Tibial nerve (tissue), 3 donors: ENCODE data around the gene TLE4.

Source experiments
- POLR2A ChIP-seq, 2 donors: fragments of 450-650 bp; IDR thresholded peaks; one replicate each; pipeline ENCODE4 v1.6.1; 2017; ENCODE audit warnings: antibody characterized with exemption in 2 of 2, mild to moderate bottlenecking in 2 of 2, moderate library complexity in 2 of 2
- TF ChIP-seq, protein P1 (sequence below), 5 experiments: fragments of 200-600 bp in 3 of 5; fragments of 450-650 bp in 2 of 5; sonication (generic) in 3 of 5; IDR thresholded peaks; one replicate each; pipeline ENCODE4 v1.5.1; 2016 to 2019; ENCODE audit warnings: antibody characterized with exemption in 5 of 5, mild to moderate bottlenecking in 3 of 5, moderate library complexity in 2 of 5

DNA sequence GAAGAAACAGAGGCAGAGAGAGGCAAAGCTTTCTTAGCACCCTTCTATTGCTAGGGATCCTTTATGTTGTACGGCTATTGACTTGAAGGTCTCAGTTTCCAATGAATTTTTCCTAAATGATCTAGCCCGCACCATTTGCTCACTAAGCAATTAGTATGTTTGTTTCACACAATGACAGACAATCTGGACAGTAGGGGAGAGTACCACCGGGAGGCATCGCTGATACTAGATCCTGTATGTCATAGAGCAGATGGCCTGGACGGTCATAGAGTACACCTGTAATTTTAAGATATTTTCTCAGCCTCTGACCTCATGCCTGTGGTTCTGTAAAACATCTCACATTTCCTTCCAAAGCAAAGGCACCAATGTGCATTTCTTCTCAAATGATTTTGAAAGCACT lies 194.3 kb downstream of the TLE4 start:
- TF ChIP-seq, protein P1, sequence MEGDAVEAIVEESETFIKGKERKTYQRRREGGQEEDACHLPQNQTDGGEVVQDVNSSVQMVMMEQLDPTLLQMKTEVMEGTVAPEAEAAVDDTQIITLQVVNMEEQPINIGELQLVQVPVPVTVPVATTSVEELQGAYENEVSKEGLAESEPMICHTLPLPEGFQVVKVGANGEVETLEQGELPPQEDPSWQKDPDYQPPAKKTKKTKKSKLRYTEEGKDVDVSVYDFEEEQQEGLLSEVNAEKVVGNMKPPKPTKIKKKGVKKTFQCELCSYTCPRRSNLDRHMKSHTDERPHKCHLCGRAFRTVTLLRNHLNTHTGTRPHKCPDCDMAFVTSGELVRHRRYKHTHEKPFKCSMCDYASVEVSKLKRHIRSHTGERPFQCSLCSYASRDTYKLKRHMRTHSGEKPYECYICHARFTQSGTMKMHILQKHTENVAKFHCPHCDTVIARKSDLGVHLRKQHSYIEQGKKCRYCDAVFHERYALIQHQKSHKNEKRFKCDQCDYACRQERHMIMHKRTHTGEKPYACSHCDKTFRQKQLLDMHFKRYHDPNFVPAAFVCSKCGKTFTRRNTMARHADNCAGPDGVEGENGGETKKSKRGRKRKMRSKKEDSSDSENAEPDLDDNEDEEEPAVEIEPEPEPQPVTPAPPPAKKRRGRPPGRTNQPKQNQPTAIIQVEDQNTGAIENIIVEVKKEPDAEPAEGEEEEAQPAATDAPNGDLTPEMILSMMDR (IDR thresholded peaks at IDR 0.05): no peak
- TF ChIP-seq POLR2A (IDR thresholded peaks at IDR 0.05): no peak
